GM12864 (cell line): Measurements from ENCODE around the gene HUNK.

Experiments
- DNase-seq: peaks from one replicate; pipeline ENCODE4 v3.0.0-alpha.2; 2011; ENCODE audit warnings: low read depth
- H3K4me3 ChIP-seq: 2 replicates; pipeline ENCODE4 v1.5.1; 2011; ENCODE audit warnings: mild to moderate bottlenecking, low read depth, low read length, control low read depth
- CTCF ChIP-seq: IDR thresholded peaks from 2 replicates; pipeline ENCODE4 v1.5.1; 2011; ENCODE audit warnings: low read depth, mild to moderate bottlenecking, moderate library complexity, low read length, control low read depth, inconsistent platforms; ENCODE audit errors: missing control alignments

Gene HUNK

GRCh38 chr21:31992391-31992790 is 119.6 kb downstream of the HUNK start:
- DNase-seq = no peak
- H3K4me3 ChIP-seq = no peak overlapping the region
- no peak for TF ChIP-seq CTCF

- no peak for DNase-seq
- no peak for TF ChIP-seq CTCF
- H3K4me3 ChIP-seq = no peak overlapping the region
Measured at GRCh38 chr21:31993826-31994825, 121.3 kb downstream of the HUNK start.

DNA sequence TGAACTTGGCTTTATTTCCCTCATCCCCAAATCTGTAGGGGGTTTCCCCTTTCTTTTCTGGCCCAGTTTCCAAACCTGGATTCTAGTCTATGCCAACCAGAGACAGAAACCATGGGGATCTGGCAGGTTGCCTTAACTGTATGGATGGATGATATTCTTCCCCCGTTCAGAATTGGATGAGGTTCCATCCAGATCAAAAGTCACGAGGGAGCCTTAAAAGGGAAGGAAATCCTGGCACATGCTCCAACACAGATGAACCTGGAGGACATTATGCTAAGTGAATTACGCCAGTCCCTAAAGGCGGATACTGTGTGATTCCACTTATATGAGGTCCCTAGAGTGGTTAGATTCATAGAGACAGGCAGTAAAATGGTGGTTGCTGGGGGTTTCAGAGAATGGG is 124.4 kb downstream of the HUNK start:
- TF ChIP-seq CTCF = no peak
- H3K4me3 ChIP-seq = no peak overlapping the region
- DNase-seq = no peak

DNA sequence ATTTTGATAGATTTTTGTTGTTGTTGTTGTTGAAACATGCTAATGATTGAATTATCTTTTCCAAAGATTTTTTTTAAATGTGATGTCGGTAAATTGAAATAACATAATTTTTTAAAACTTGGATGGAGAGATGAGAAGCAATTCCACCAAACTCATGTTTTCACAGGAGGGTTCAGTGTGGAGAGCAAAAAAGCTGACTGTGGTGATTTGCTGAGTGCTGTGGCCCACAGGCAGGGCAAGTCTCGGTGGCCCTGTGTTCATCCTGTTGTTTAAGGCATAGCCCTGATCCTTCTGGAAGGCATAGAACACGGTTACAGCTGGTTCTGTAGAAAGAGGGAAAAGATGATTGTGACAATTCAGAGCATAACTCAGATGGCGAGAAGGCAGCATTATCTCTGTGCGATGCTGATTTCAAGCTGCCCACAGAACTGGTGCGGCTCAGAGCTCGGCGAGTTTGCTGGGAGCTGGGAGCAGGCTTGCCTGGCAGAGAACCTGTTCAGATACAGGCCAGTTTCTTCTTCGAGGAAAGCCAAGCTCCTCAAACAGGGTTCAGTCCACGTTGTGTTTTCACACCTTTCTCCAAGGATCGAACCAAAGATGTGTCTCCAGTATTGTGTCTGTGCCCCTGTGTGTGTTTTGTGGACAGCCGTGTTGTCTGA is 127.1 kb downstream of the HUNK start:
- H3K4me3 ChIP-seq = no peak overlapping the region
- TF ChIP-seq CTCF = no peak
- no peak for DNase-seq

GRCh38 chr21:32001390-32001789 is 128.6 kb downstream of the HUNK start:
- TF ChIP-seq CTCF = no peak
- no peak for DNase-seq
- no peak overlapping the region for H3K4me3 ChIP-seq

- no peak overlapping the region for H3K4me3 ChIP-seq
- no peak for TF ChIP-seq CTCF
- no peak for DNase-seq
Measured at GRCh38 chr21:32003411-32003810, 130.6 kb downstream of the HUNK start.
